ENCODE results near the gene PXYLP1. TPM values are rescaled to one million over a fixed set of nuclear protein-coding genes. Genes with fewer than 3 reads are reported as not detected.

PXYLP1 gene
- total RNA-seq, 1 experiment from 2014 or later, result 16.3 TPM

GRCh38 chr3:141246958-141247301 is 15.3 kb downstream of the PXYLP1 start:
- no peak for DNase-seq
- intact Hi-C loops (cut with micrococcal nuclease; ENCODE audit: unreplicated experiment), result no loop called here
- no TSS peak for BruUV-seq (replicated peaks)
- no peaks in the 10 kb centered on the region for H3K9me3 Mint-ChIP-seq (ENCODE audit: low read depth, unreplicated experiment)
- CTCF ChIA-PET, result interaction anchor here (0.5 to 0.9 kb wide), 2 partner anchors 14 to 58 kb away, joined by 4 to 6 read pairs; no protein-coding TSS in a partner anchor
- H3K36me3 Mint-ChIP-seq (ENCODE audit: insufficient read depth, unreplicated experiment), result no peaks in the 10 kb centered on the region
- TF ChIP-seq, protein P1, sequence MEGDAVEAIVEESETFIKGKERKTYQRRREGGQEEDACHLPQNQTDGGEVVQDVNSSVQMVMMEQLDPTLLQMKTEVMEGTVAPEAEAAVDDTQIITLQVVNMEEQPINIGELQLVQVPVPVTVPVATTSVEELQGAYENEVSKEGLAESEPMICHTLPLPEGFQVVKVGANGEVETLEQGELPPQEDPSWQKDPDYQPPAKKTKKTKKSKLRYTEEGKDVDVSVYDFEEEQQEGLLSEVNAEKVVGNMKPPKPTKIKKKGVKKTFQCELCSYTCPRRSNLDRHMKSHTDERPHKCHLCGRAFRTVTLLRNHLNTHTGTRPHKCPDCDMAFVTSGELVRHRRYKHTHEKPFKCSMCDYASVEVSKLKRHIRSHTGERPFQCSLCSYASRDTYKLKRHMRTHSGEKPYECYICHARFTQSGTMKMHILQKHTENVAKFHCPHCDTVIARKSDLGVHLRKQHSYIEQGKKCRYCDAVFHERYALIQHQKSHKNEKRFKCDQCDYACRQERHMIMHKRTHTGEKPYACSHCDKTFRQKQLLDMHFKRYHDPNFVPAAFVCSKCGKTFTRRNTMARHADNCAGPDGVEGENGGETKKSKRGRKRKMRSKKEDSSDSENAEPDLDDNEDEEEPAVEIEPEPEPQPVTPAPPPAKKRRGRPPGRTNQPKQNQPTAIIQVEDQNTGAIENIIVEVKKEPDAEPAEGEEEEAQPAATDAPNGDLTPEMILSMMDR (IDR thresholded peaks at IDR 0.05; ENCODE audit: unreplicated experiment), result no peak
- no peaks in the 10 kb centered on the region for H3K27me3 Mint-ChIP-seq (ENCODE audit: unreplicated experiment)
- H3K27ac Mint-ChIP-seq (ENCODE audit: unreplicated experiment), result no peak overlapping the region
- no peak overlapping the region for H3K4me3 Mint-ChIP-seq (ENCODE audit: low read depth, unreplicated experiment)
- H3K4me1 Mint-ChIP-seq (ENCODE audit: low read depth, unreplicated experiment), result no peaks in the 10 kb centered on the region

GRCh38 chr3:141248064-141248463 is 16.4 kb downstream of the PXYLP1 start:
- no peak for DNase-seq
- no TSS peak for BruUV-seq (replicated peaks)
- Mint-ChIP-seq H3K9me3 (ENCODE audit: low read depth, unreplicated experiment) (no peaks in the 10 kb centered on the region), H3K36me3 (ENCODE audit: insufficient read depth, unreplicated experiment) (no peaks in the 10 kb centered on the region), H3K27ac (ENCODE audit: unreplicated experiment) (no peak overlapping the region), H3K27me3 (ENCODE audit: unreplicated experiment) (no peaks in the 10 kb centered on the region), H3K4me1 (ENCODE audit: low read depth, unreplicated experiment) (no peaks in the 10 kb centered on the region), H3K4me3 (ENCODE audit: low read depth, unreplicated experiment) (no peak overlapping the region)
- intact Hi-C loops (cut with micrococcal nuclease; ENCODE audit: unreplicated experiment), result no loop called here
- TF ChIP-seq, protein P1 (IDR thresholded peaks at IDR 0.05; ENCODE audit: unreplicated experiment), result no peak
- CTCF ChIA-PET, result no interaction called here

DNA sequence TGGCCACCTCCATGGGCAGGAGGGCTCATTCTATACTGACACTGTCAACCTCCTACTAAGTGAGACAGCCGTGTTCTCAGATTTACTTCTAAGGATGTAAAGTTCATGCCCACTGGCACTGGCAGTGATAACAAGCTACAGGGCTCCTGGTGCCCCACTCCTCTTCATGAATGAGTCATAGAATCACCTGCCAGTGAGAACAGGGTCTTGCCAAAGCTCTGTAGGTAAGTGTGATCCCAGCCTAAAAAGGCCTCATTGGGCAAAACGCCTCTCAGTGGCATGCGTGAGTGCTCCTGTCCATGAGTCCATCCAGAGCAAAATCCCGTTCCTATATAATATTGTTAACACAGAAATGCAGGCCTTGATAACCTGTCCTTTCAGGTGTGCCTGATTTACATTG is 17.4 kb downstream of the PXYLP1 start:
- Mint-ChIP-seq H3K36me3 (ENCODE audit: insufficient read depth, unreplicated experiment) (no peaks in the 10 kb centered on the region), H3K4me3 (ENCODE audit: low read depth, unreplicated experiment) (no peak overlapping the region), H3K27me3 (ENCODE audit: unreplicated experiment) (no peaks in the 10 kb centered on the region), H3K9me3 (ENCODE audit: low read depth, unreplicated experiment) (no peaks in the 10 kb centered on the region), H3K4me1 (ENCODE audit: low read depth, unreplicated experiment) (no peaks in the 10 kb centered on the region), H3K27ac (ENCODE audit: unreplicated experiment) (no peak overlapping the region)
- intact Hi-C loops (cut with micrococcal nuclease; ENCODE audit: unreplicated experiment), result no loop called here
- TF ChIP-seq, protein P1 (IDR thresholded peaks at IDR 0.05; ENCODE audit: unreplicated experiment), result no peak
- DNase-seq, result no peak
- CTCF ChIA-PET, result interaction anchor here (0.6 to 0.7 kb wide), 4 partner anchors 15 to 580 kb away, joined by 5 to 18 read pairs (median 10); no protein-coding TSS in a partner anchor
- no TSS peak for BruUV-seq (replicated peaks)

DNA sequence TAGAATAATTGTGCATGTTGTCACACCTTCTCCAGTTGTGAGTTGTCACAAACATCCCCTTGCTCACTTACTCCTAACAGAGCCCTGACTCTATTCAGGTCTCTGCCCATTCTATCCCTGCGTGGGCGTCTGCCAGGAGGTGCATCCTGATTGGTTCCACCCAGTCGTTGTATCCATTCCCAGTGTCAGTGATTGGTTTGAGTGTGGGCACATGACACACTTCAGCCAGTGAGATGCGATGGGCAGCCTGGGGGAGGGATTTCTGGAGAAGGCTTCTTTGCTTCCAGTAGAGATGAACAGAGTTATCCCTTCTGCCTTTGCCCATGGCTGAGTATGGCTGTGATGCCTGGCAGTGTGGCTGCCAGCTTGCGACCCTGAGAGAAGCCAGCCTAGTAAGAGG is 18.7 kb downstream of the PXYLP1 start:
- CTCF ChIA-PET, result interaction anchor here (0.6 kb wide), 1 partner anchor 114 kb away, joined by 3 read pairs; no protein-coding TSS in a partner anchor
- H3K27me3 Mint-ChIP-seq (ENCODE audit: unreplicated experiment), result no peaks in the 10 kb centered on the region
- DNase-seq, result no peak

More for the DNA sequence above, 18.7 kb downstream of the PXYLP1 start:
- BruUV-seq (replicated peaks), result no TSS peak
- Mint-ChIP-seq H3K27ac (ENCODE audit: unreplicated experiment) (no peak overlapping the region), H3K4me1 (ENCODE audit: low read depth, unreplicated experiment) (no peaks in the 10 kb centered on the region), H3K36me3 (ENCODE audit: insufficient read depth, unreplicated experiment) (no peaks in the 10 kb centered on the region), H3K4me3 (ENCODE audit: low read depth, unreplicated experiment) (no peak overlapping the region), H3K9me3 (ENCODE audit: low read depth, unreplicated experiment) (no peaks in the 10 kb centered on the region)
- TF ChIP-seq, protein P1 (IDR thresholded peaks at IDR 0.05; ENCODE audit: unreplicated experiment), result no peak
- intact Hi-C loops (cut with micrococcal nuclease; ENCODE audit: unreplicated experiment), result no loop called here
